Loucy (cell line): ENCODE measurements around the gene CCDC33.

Source experiments
- H2AFZ ChIP-seq: fragments of 200-600 bp; sonication (generic); 2 replicates; pipeline ENCODE4 v1.6.0; 2016; ENCODE audit warnings: antibody characterized with exemption, mild to moderate bottlenecking, low read length, moderate library complexity
- H3F3A ChIP-seq: fragments of 200-600 bp; 2 replicates; pipeline ENCODE4 v1.6.0; 2016; ENCODE audit warnings: antibody characterized with exemption, low read depth, mild to moderate bottlenecking
- H3K27me3 ChIP-seq: fragments of 200-600 bp; sonication (generic); 2 replicates; pipeline ENCODE4 v1.6.1; 2014; ENCODE audit warnings: low read length, mild to moderate bottlenecking; ENCODE audit not compliant: insufficient read depth, poor library complexity, severe bottlenecking
- H3K36me3 ChIP-seq: fragments of 200-600 bp; sonication (generic); 2 replicates; pipeline ENCODE4 v1.6.1; 2016; ENCODE audit warnings: low read length; ENCODE audit not compliant: insufficient read depth
- H3K4me1 ChIP-seq: fragments of 200-600 bp; sonication (generic); 2 replicates; pipeline ENCODE4 v1.5.1; 2014; ENCODE audit warnings: low read length, mild to moderate bottlenecking; ENCODE audit not compliant: insufficient read depth, poor library complexity, severe bottlenecking
- H3K4me2 ChIP-seq: fragments of 200-600 bp; sonication (generic); 2 replicates; pipeline ENCODE4 v1.6.0; 2014; ENCODE audit warnings: antibody characterized with exemption, low read length, low read depth, mild to moderate bottlenecking; ENCODE audit not compliant: poor library complexity, severe bottlenecking
- H3K4me3 ChIP-seq: fragments of 200-600 bp; sonication (generic); 2 replicates; pipeline ENCODE4 v1.5.1; 2014; ENCODE audit warnings: low read length, mild to moderate bottlenecking, mixed read lengths; ENCODE audit not compliant: poor library complexity, severe bottlenecking
- H3K79me2 ChIP-seq: fragments of 200-600 bp; sonication (generic); 2 replicates; pipeline ENCODE4 v1.6.1; 2014; ENCODE audit warnings: low read length; ENCODE audit not compliant: insufficient read depth
- H3K9ac ChIP-seq: fragments of 200-600 bp; sonication (generic); 2 replicates; pipeline ENCODE4 v1.6.0; 2014; ENCODE audit warnings: mild to moderate bottlenecking, low read depth, low read length, moderate library complexity; ENCODE audit not compliant: poor library complexity, severe bottlenecking
- H3K9me2 ChIP-seq: fragments of 200-600 bp; sonication (generic); replicated peaks from 2 replicates; pipeline ENCODE4 v1.6.1; 2016; ENCODE audit warnings: low read depth, low read length, mixed read lengths
- H3K9me3 ChIP-seq: fragments of 200-600 bp; sonication (generic); 2 replicates; pipeline ENCODE4 v1.6.1; 2014; ENCODE audit warnings: mild to moderate bottlenecking, antibody characterized with exemption, low read length, low read depth; ENCODE audit not compliant: insufficient read depth
- H4K20me1 ChIP-seq: fragments of 200-600 bp; sonication (generic); 2 replicates; pipeline ENCODE4 v1.6.0; 2014; ENCODE audit warnings: antibody characterized with exemption, low read length, mild to moderate bottlenecking; ENCODE audit not compliant: insufficient read depth, poor library complexity, severe bottlenecking
- CTCF ChIP-seq: fragments of 200-600 bp; sonication (generic); conservative IDR thresholded peaks from 2 replicates; pipeline ENCODE4 v1.5.1; 2014; ENCODE audit warnings: mild to moderate bottlenecking, antibody characterized with exemption, low read length
- EZH2phosphoT487 ChIP-seq: fragments of 200-600 bp; IDR thresholded peaks from 2 replicates; pipeline ENCODE4 v1.6.1; 2018; ENCODE audit warnings: antibody characterized with exemption, mild to moderate bottlenecking, moderate library complexity, borderline replicate concordance

CCDC33 gene

GRCh38 chr15:74275957-74276356, 39.8 kb downstream of the CCDC33 start:
- no peaks in the 10 kb centered on the region for H3K9me3 ChIP-seq
- no peaks in the 10 kb centered on the region for H3F3A ChIP-seq
- H4K20me1 ChIP-seq: no peaks in the 10 kb centered on the region
- no peaks in the 10 kb centered on the region for H3K27me3 ChIP-seq
- TF ChIP-seq CTCF (no peak), EZH2phosphoT487 (no peak)
- H3K4me3 ChIP-seq: no peak overlapping the region
- H2AFZ ChIP-seq: no peak overlapping the region
- no peaks in the 10 kb centered on the region for H3K79me2 ChIP-seq
- no peaks in the 10 kb centered on the region for H3K36me3 ChIP-seq
- no peaks in the 10 kb centered on the region for H3K9me2 ChIP-seq
- no peak overlapping the region for H3K4me2 ChIP-seq
- peaks cover 26% of the 10 kb centered on the region for H3K4me1 ChIP-seq
- H3K9ac ChIP-seq: no peak overlapping the region

GRCh38 chr15:74276560-74276959, 40.4 kb downstream of the CCDC33 start:
- H4K20me1 ChIP-seq: no peaks in the 10 kb centered on the region
- TF ChIP-seq EZH2phosphoT487: no peak
- TF ChIP-seq CTCF: no peak

GRCh38 chr15:74277242-74277810, 41.2 kb downstream of the CCDC33 start:
- no peak for TF ChIP-seq CTCF
- TF ChIP-seq EZH2phosphoT487: no peak
- H3K27me3 ChIP-seq: no peaks in the 10 kb centered on the region
- H4K20me1 ChIP-seq: no peaks in the 10 kb centered on the region
- H3K79me2 ChIP-seq: no peaks in the 10 kb centered on the region
- no peak overlapping the region for H3K4me3 ChIP-seq
- no peak overlapping the region for H3K4me2 ChIP-seq
- H2AFZ ChIP-seq: no peak overlapping the region
- no peaks in the 10 kb centered on the region for H3K9me2 ChIP-seq
- H3F3A ChIP-seq: no peaks in the 10 kb centered on the region
- no peaks in the 10 kb centered on the region for H3K36me3 ChIP-seq
- no peaks in the 10 kb centered on the region for H3K9me3 ChIP-seq
- peaks cover 14% of the 10 kb centered on the region for H3K4me1 ChIP-seq
- H3K9ac ChIP-seq: no peak overlapping the region

More at GRCh38 chr15:74276560-74276959, 40.4 kb downstream of the CCDC33 start:
- Histone ChIP-seq H3K4me1 (peaks cover 21% of the 10 kb centered on the region), H3K79me2 (no peaks in the 10 kb centered on the region), H2AFZ (no peak overlapping the region), H3K9ac (no peak overlapping the region), H3K27me3 (no peaks in the 10 kb centered on the region), H3K4me2 (no peak overlapping the region), H3K9me3 (no peaks in the 10 kb centered on the region), H3K36me3 (no peaks in the 10 kb centered on the region), H3K4me3 (no peak overlapping the region), H3F3A (no peaks in the 10 kb centered on the region), H3K9me2 (no peaks in the 10 kb centered on the region)
